ENCODE results near the gene HLA-F.

The HLA-F gene

GRCh38 chr6:29723262-29723665 is at the start of gene HLA-F:
Gene HLA-F (plus strand): TSS chr6:29723434. CDS start chr6:29723464, 30 bp downstream.
- in situ Hi-C loops (cut with MboI; ENCODE audit: low sequenced_read_pairs) = no loop called here

GRCh38 chr6:29674008-29674407 is 49.2 kb upstream of the HLA-F start:
- in situ Hi-C loops (cut with MboI; ENCODE audit: low sequenced_read_pairs) = no loop called here

GRCh38 chr6:29675561-29675960 is 47.7 kb upstream of the HLA-F start:
- in situ Hi-C loops (cut with MboI; ENCODE audit: low sequenced_read_pairs) = no loop called here

GRCh38 chr6:29676981-29677601 is 46.1 kb upstream of the HLA-F start:
- in situ Hi-C loops (cut with MboI; ENCODE audit: low sequenced_read_pairs) = no loop called here

- in situ Hi-C loops (cut with MboI; ENCODE audit: low sequenced_read_pairs) = no loop called here
These were observed 45.1 kb upstream of the HLA-F start for GRCh38 chr6:29678114-29678513.

GRCh38 chr6:29679962-29680361 is 43.3 kb upstream of the HLA-F start:
- in situ Hi-C loops (cut with MboI; ENCODE audit: low sequenced_read_pairs) = no loop called here

- in situ Hi-C loops (cut with MboI; ENCODE audit: low sequenced_read_pairs) = no loop called here
These were observed 42.8 kb upstream of the HLA-F start for GRCh38 chr6:29680416-29680815.

GRCh38 chr6:29680904-29681303 is 42.3 kb upstream of the HLA-F start, which contains the start of gene ZFP57:
Gene ZFP57 (minus strand): TSS chr6:29681152. CDS start chr6:29677003, 4,149 bp downstream.
- in situ Hi-C loops (cut with MboI; ENCODE audit: low sequenced_read_pairs) = no loop called here

- in situ Hi-C loops (cut with MboI; ENCODE audit: low sequenced_read_pairs) = no loop called here
These were observed 41.4 kb upstream of the HLA-F start for GRCh38 chr6:29681811-29682210.

- in situ Hi-C loops (cut with MboI; ENCODE audit: low sequenced_read_pairs) = no loop called here
These were observed 37.4 kb upstream of the HLA-F start for GRCh38 chr6:29685718-29686326.

- in situ Hi-C loops (cut with MboI; ENCODE audit: low sequenced_read_pairs) = no loop called here
These were observed 28.6 kb upstream of the HLA-F start for GRCh38 chr6:29694637-29695036.

GRCh38 chr6:29696147-29697125 is 26.8 kb upstream of the HLA-F start:
- in situ Hi-C loops (cut with MboI; ENCODE audit: low sequenced_read_pairs) = no loop called here

- in situ Hi-C loops (cut with MboI; ENCODE audit: low sequenced_read_pairs) = no loop called here
These were observed 20.6 kb upstream of the HLA-F start for GRCh38 chr6:29702519-29703103.

GRCh38 chr6:29705389-29706231 is 17.6 kb upstream of the HLA-F start:
- in situ Hi-C loops (cut with MboI; ENCODE audit: low sequenced_read_pairs) = no loop called here

GRCh38 chr6:29708432-29709179 is 14.6 kb upstream of the HLA-F start:
- in situ Hi-C loops (cut with MboI; ENCODE audit: low sequenced_read_pairs) = no loop called here

- in situ Hi-C loops (cut with MboI; ENCODE audit: low sequenced_read_pairs) = no loop called here
These were observed 14.0 kb upstream of the HLA-F start for GRCh38 chr6:29709188-29709587.

GRCh38 chr6:29710281-29710941 is 12.8 kb upstream of the HLA-F start:
- in situ Hi-C loops (cut with MboI; ENCODE audit: low sequenced_read_pairs) = no loop called here

- in situ Hi-C loops (cut with MboI; ENCODE audit: low sequenced_read_pairs) = no loop called here
These were observed 2.4 kb upstream of the HLA-F start for GRCh38 chr6:29720863-29721262.
